HepG2 (cell line): Measurements from ENCODE around the gene CBFA2T2. TPM values are rescaled to one million over a fixed set of nuclear protein-coding genes. Genes with fewer than 3 reads are reported as not detected.

ENCODE experiments used
- ARID5B ChIP-seq: IDR thresholded peaks from 2 replicates; pipeline ENCODE4 v1.4.0; 2020; ENCODE audit warnings: mild to moderate bottlenecking, missing genetic modification reagents
- BRF2 ChIP-seq: sonication (generic); formaldehyde crosslinking; IDR thresholded peaks from 2 replicates; pipeline ENCODE4 v1.8.1; 2022; ENCODE audit warnings: mild to moderate bottlenecking, missing genetic modification reagents
- CENPBD1 ChIP-seq: sonication (generic); formaldehyde crosslinking; IDR thresholded peaks from 2 replicates; pipeline ENCODE4 v1.8.0; 2022; ENCODE audit warnings: missing genetic modification reagents, low read depth, mild to moderate bottlenecking, borderline replicate concordance
- ELF1 ChIP-seq: sonication (generic); formaldehyde crosslinking; IDR thresholded peaks from 2 replicates; pipeline ENCODE4 v1.4.0; 2020; ENCODE audit warnings: missing genetic modification reagents
- ELF4 ChIP-seq: sonication (generic); formaldehyde crosslinking; IDR thresholded peaks from 2 replicates; pipeline ENCODE4 v1.5.0; 2020; ENCODE audit warnings: missing genetic modification reagents, mild to moderate bottlenecking, moderate library complexity, borderline replicate concordance
- EP300 ChIP-seq, 3 experiments: sonication (generic) in 1 of 3; formaldehyde crosslinking in 1 of 3; IDR thresholded peaks; 2 replicates each; pipeline versions ENCODE4 v1.5.1 to v1.6.1; 2011 to 2020; ENCODE audit warnings: low read depth in 2 of 3, low read length in 2 of 3, borderline replicate concordance in 1 of 3, improper control_type of control experiment in 1 of 3, mild to moderate bottlenecking in 1 of 3, missing genetic modification reagents in 1 of 3, moderate library complexity in 1 of 3
- HIVEP1 ChIP-seq: sonication (generic); formaldehyde crosslinking; IDR thresholded peaks from 2 replicates; pipeline ENCODE4 v1.4.0; 2020; ENCODE audit warnings: mild to moderate bottlenecking, missing genetic modification reagents
- MTA1 ChIP-seq: sonication (generic); formaldehyde crosslinking; IDR thresholded peaks from 2 replicates; pipeline ENCODE4 v1.4.0; 2020; ENCODE audit warnings: missing genetic modification reagents, mild to moderate bottlenecking, borderline replicate concordance
- MTF1 ChIP-seq: sonication (generic); formaldehyde crosslinking; IDR thresholded peaks from 2 replicates; pipeline ENCODE4 v1.5.0; 2020; ENCODE audit warnings: missing genetic modification reagents
- NONO ChIP-seq, 2 experiments: fragments of 450-650 bp in 1 of 2; sonication (generic) in 1 of 2; formaldehyde crosslinking in 1 of 2; IDR thresholded peaks in 1 of 2; conservative IDR thresholded peaks in 1 of 2; 2 replicates each; pipeline versions ENCODE4 v1.6.1 to v1.8.0; 2017 to 2022; ENCODE audit warnings: mild to moderate bottlenecking in 1 of 2, missing genetic modification reagents in 1 of 2, moderate library complexity in 1 of 2
- ZNF317 ChIP-seq: sonication (generic); formaldehyde crosslinking; IDR thresholded peaks from 2 replicates; pipeline ENCODE4 v1.5.0; 2020; ENCODE audit warnings: mild to moderate bottlenecking, missing genetic modification reagents
- ZNF704 ChIP-seq: sonication (generic); formaldehyde crosslinking; IDR thresholded peaks from 2 replicates; pipeline ENCODE4 v1.8.1; 2023; ENCODE audit warnings: mild to moderate bottlenecking, inconsistent platforms, moderate library complexity, missing genetic modification reagents, borderline replicate concordance
- polyA plus RNA-seq, 8 experiments: library from polyadenylated mRNA; depleted of rRNA in 3 of 8; stranded (reverse) in 7 of 8; unstranded in 1 of 8; fragments of >200 nt; fragmentation: Illumina TruSeq in 4 of 8; extraction: Trizol in 4 of 8; gene quantifications; 2 replicates each; pipeline versions ENCODE4 v1.2.1 to v1.2.3, GENCODE V29; 2011 to 2016; ENCODE audit warnings: low read depth in 4 of 8, missing spikeins in 1 of 8, mixed read lengths in 1 of 8; ENCODE audit not compliant: insufficient read depth in 1 of 8
- total RNA-seq, 5 experiments: library from RNA; depleted of rRNA; stranded (reverse); fragments of >200 nt; fragmentation: Illumina TruSeq; extraction: Trizol; gene quantifications; 2 replicates each; pipeline ENCODE4 v1.2.3, GENCODE V29; 2016; ENCODE audit warnings: low read depth in 1 of 5

Gene CBFA2T2
- total and polyA plus RNA-seq, 2 of the 13 experiments (the other 11 are each of a cell fraction or from before 2014, with no cell fraction given): 6.3 to 21.2 TPM

GRCh38 chr20:33663161-33664084, 173.5 kb downstream of the CBFA2T2 start (continued):
- TF ChIP-seq BRF2 (CRISPR knock-in tag) (peak; percentile 96), ELF4 (peak; percentile 72; the same call in 1 of the 2 replicates), NONO (IDR thresholded peaks at IDR 0.05) (no peak), NONO (CRISPR knock-in tag; conservative IDR thresholded peaks at IDR 0.05) (peak; percentile 99), MTF1 (CRISPR knock-in tag) (no peak), EP300 (IDR thresholded peaks at IDR 0.05; ENCODE audit: low read depth in 2 of 2, low read length in 2 of 2) (0 out of 4 replicates have a peak, but pooled peaks of 1 of the 2 experiments have one; percentile 32), EP300 (CRISPR knock-in tag; IDR thresholded peaks at IDR 0.05; ENCODE audit: borderline replicate concordance) (no peak; the same call in 1 of the 2 replicates), ZNF317 (peak; percentile 79; the same call in 1 of the 2 replicates), ZNF704 (CRISPR knock-in tag) (no peak; the same call in 1 of the 2 replicates), CENPBD1 (no peak), MTA1 (peak; percentile 72; the same call in 1 of the 2 replicates), HIVEP1 (CRISPR knock-in tag) (peak; percentile 76), ARID5B (CRISPR knock-in tag) (peak; percentile 59), ELF1 (peak; percentile 62; the same call in 1 of the 2 replicates)
